ENCODE results near the gene LRBA.

The LRBA gene

GRCh38 chr4:150264595-150265161 is 750.4 kb downstream of the LRBA start:
- DNase-seq (ENCODE audit: low spot score), result no peak

GRCh38 chr4:150262611-150263010 is 752.5 kb downstream of the LRBA start:
- no peak for DNase-seq (ENCODE audit: low spot score)

- no peak for DNase-seq (ENCODE audit: low spot score)
Observed at GRCh38 chr4:150261571-150261970, 753.5 kb downstream of the LRBA start.

GRCh38 chr4:150259861-150260567 is 755.1 kb downstream of the LRBA start:
- no peak for DNase-seq (ENCODE audit: low spot score)

GRCh38 chr4:150258569-150258968 is 756.5 kb downstream of the LRBA start:
- no peak for DNase-seq (ENCODE audit: low spot score)

- no peak for DNase-seq (ENCODE audit: low spot score)
Observed at GRCh38 chr4:150256841-150257730, 758.0 kb downstream of the LRBA start.

- no peak for DNase-seq (ENCODE audit: low spot score)
Observed at GRCh38 chr4:150256225-150256620, 758.9 kb downstream of the LRBA start.

GRCh38 chr4:150255610-150256224 is 759.4 kb downstream of the LRBA start:
- no peak for DNase-seq (ENCODE audit: low spot score)

GRCh38 chr4:150253965-150254630 is 761.0 kb downstream of the LRBA start:
- DNase-seq (ENCODE audit: low spot score), result no peak

GRCh38 chr4:150253416-150253815 is 761.7 kb downstream of the LRBA start:
- no peak for DNase-seq (ENCODE audit: low spot score)

GRCh38 chr4:150252741-150253140 is 762.3 kb downstream of the LRBA start:
- DNase-seq (ENCODE audit: low spot score), result no peak

- DNase-seq (ENCODE audit: low spot score), result no peak
Observed at GRCh38 chr4:150252306-150252705, 762.8 kb downstream of the LRBA start.

GRCh38 chr4:150251752-150252190 is 763.3 kb downstream of the LRBA start:
- no peak for DNase-seq (ENCODE audit: low spot score)

- DNase-seq (ENCODE audit: low spot score), result no peak
Observed at GRCh38 chr4:150250998-150251651, 764.0 kb downstream of the LRBA start.

GRCh38 chr4:150250293-150250997 is 764.6 kb downstream of the LRBA start:
- DNase-seq (ENCODE audit: low spot score), result no peak

- no peak for DNase-seq (ENCODE audit: low spot score)
Observed at GRCh38 chr4:150248181-150248580, 766.9 kb downstream of the LRBA start.

GRCh38 chr4:150247184-150247583 is 767.9 kb downstream of the LRBA start:
- DNase-seq (ENCODE audit: low spot score), result no peak

- DNase-seq (ENCODE audit: low spot score), result no peak
Observed at GRCh38 chr4:150244600-150244999, 770.5 kb downstream of the LRBA start.

GRCh38 chr4:150243932-150244331 is 771.2 kb downstream of the LRBA start:
- no peak for DNase-seq (ENCODE audit: low spot score)

- no peak for DNase-seq (ENCODE audit: low spot score)
Observed at GRCh38 chr4:150242820-150243458, 772.1 kb downstream of the LRBA start.

Measured in CD4-positive, alpha-beta T cell treated with Interleukin-6 at 100 ng/mL for 8 hours (primary cell).